HCT116 (cell line): ENCODE measurements around the gene CUX1. TPM values are rescaled to one million over a fixed set of nuclear protein-coding genes. Genes with fewer than 3 reads are reported as not detected.

ENCODE experiments used
- ATAC-seq: fragments of 200-7000 bp; cut with Tn5 transposase; 2 replicates; pipeline ENCODE4 v1.9.1; 2020; ENCODE audit warnings: mild to moderate bottlenecking, moderate library complexity
- BruUV-seq: library from RNA; stranded (reverse); fragments of 400-500 nt; replicated peaks from 2 replicates; lab custom pipeline; 2021; lab: Mats Ljungman, UMichigan
- CTCF ChIA-PET: fragments of 300-600 bp; sonication (Branson Sonifier 250); formaldehyde crosslinking; loops from one replicate; lab custom pipeline; 2021; ENCODE audit warnings: antibody characterized with exemption; lab: Charles Lee
- POLR2A ChIA-PET: fragments of 300-600, 350-600 bp; sonication (Branson Sonifier 250); formaldehyde crosslinking; loops from one replicate; lab custom pipeline; 2021; ENCODE audit warnings: antibody characterized with exemption; lab: Charles Lee
- RAD21 ChIA-PET, 2 experiments: fragments of 300-600 bp; sonication (Branson Sonifier 250); formaldehyde crosslinking; loops; one replicate each; lab custom pipeline; 2023; ENCODE audit warnings: low total read pairs in 2 of 2; ENCODE audit not compliant: uncharacterized antibody in 2 of 2, unreplicated experiment in 2 of 2, low non-redundant PET in 1 of 2; lab: Charles Lee
- DNase-seq: peaks from one replicate; pipeline ENCODE4 v3.0.0-alpha.2; 2010; ENCODE audit warnings: low read depth, low spot score
- H2AFZ ChIP-seq: fragments of 200-600 bp; shearing (Covaris generic), sonication (generic); 2 replicates; pipeline ENCODE4 v1.6.1; 2017; ENCODE audit warnings: low read depth, mixed run types, mixed read lengths, antibody characterized with exemption, low read length; ENCODE audit not compliant: poor library complexity, severe bottlenecking
- H3K27ac ChIP-seq: 2 replicates; pipeline ENCODE4 v1.5.1; 2012; ENCODE audit warnings: low read depth, low read length
- H3K27me3 ChIP-seq: fragments of 200-600 bp; sonication (generic); 2 replicates; pipeline ENCODE4 v1.6.1; 2016; ENCODE audit warnings: mixed run types, low read length, mixed read lengths; ENCODE audit not compliant: insufficient read depth
- H3K36me3 ChIP-seq, 2 experiments: fragments of 200-500 bp in 1 of 2; fragments of 200-600 bp in 1 of 2; sonication (Bioruptor generic) in 1 of 2; sonication (generic) in 1 of 2; 2 replicates each; pipeline versions ENCODE4 v1.5.1 to v1.6.1; 2014 to 2016; ENCODE audit warnings: low read length in 2 of 2, inconsistent platforms in 1 of 2, mixed read lengths in 1 of 2, mixed run types in 1 of 2; ENCODE audit not compliant: insufficient read depth in 2 of 2, control insufficient read depth in 1 of 2
- H3K4me1 ChIP-seq, 2 experiments: fragments of 200-600 bp in 1 of 2; sonication (generic) in 1 of 2; 2 replicates each; pipeline versions ENCODE4 v1.5.1 to v1.6.1; 2012 to 2017; ENCODE audit warnings: low read length in 2 of 2, inconsistent platforms in 1 of 2, mild to moderate bottlenecking in 1 of 2, mixed read lengths in 1 of 2, mixed run types in 1 of 2, moderate library complexity in 1 of 2; ENCODE audit not compliant: insufficient read depth in 2 of 2, control insufficient read depth in 1 of 2
- H3K4me2 ChIP-seq: fragments of 200-600 bp; sonication (generic); 2 replicates; pipeline ENCODE4 v1.6.1; 2017; ENCODE audit warnings: mixed run types, low read length, mixed read lengths
- H3K4me3 ChIP-seq, 2 experiments: fragments of 200-600 bp in 1 of 2; sonication (generic) in 1 of 2; replicated peaks in 1 of 2; 2 replicates each; pipeline ENCODE4 v1.5.1; 2011 to 2016; ENCODE audit warnings: low read length in 2 of 2, control low read depth in 1 of 2, low read depth in 1 of 2, mild to moderate bottlenecking in 1 of 2, mixed read lengths in 1 of 2, mixed run types in 1 of 2
- H3K79me2 ChIP-seq: fragments of 200-600 bp; sonication (generic); 2 replicates; pipeline ENCODE4 v1.6.1; 2017; ENCODE audit warnings: mild to moderate bottlenecking, mixed run types, low read length, moderate library complexity, mixed read lengths; ENCODE audit not compliant: insufficient read depth
- H3K9ac ChIP-seq: fragments of 200-600 bp; sonication (generic); 2 replicates; pipeline ENCODE4 v1.6.1; 2016; ENCODE audit warnings: low read length, mixed read lengths
- H3K9me2 ChIP-seq: fragments of 200-600 bp; sonication (generic), shearing (Covaris generic); 2 replicates; pipeline ENCODE4 v1.6.1; 2017; ENCODE audit warnings: mixed run types, mild to moderate bottlenecking, moderate library complexity; ENCODE audit not compliant: insufficient read depth
- H3K9me3 ChIP-seq, 2 experiments: fragments of 200-500 bp in 1 of 2; fragments of 200-600 bp in 1 of 2; sonication (Bioruptor generic) in 1 of 2; sonication (generic) in 1 of 2; 2 replicates each; pipeline ENCODE4 v1.6.1; 2014 to 2017; ENCODE audit warnings: low read length in 2 of 2, mixed read lengths in 2 of 2, inconsistent platforms in 1 of 2, low read depth in 1 of 2, mild to moderate bottlenecking in 1 of 2, mixed run types in 1 of 2, moderate library complexity in 1 of 2; ENCODE audit not compliant: control insufficient read depth in 1 of 2, insufficient read depth in 1 of 2
- H4K20me1 ChIP-seq: fragments of 200-600 bp; sonication (generic), shearing (Covaris generic); 2 replicates; pipeline ENCODE4 v1.6.1; 2017; ENCODE audit warnings: mixed run types, mild to moderate bottlenecking, moderate library complexity; ENCODE audit not compliant: insufficient read depth
- CBX3 ChIP-seq: IDR thresholded peaks from 2 replicates; pipeline ENCODE4 v1.6.1; 2012; ENCODE audit warnings: low read depth
- EZH2phosphoT487 ChIP-seq: fragments of 200-600 bp; IDR thresholded peaks from 2 replicates; pipeline ENCODE4 v1.6.1; 2018; ENCODE audit warnings: antibody characterized with exemption, borderline replicate concordance
- MAX ChIP-seq: IDR thresholded peaks from 2 replicates; pipeline ENCODE4 v1.6.1; 2012
- RAD21 ChIP-seq: IDR thresholded peaks from 2 replicates; pipeline ENCODE4 v1.6.1; 2012; ENCODE audit warnings: low read depth, mild to moderate bottlenecking
- REST ChIP-seq: IDR thresholded peaks from 2 replicates; pipeline ENCODE4 v1.6.1; 2012; ENCODE audit warnings: low read depth
- SIN3A ChIP-seq: IDR thresholded peaks from 2 replicates; pipeline ENCODE4 v1.6.1; 2012; ENCODE audit warnings: low read depth
- SP1 ChIP-seq: IDR thresholded peaks from 2 replicates; pipeline ENCODE4 v1.6.1; 2012; ENCODE audit warnings: low read depth
- TCF7L2 ChIP-seq: IDR thresholded peaks from 2 replicates; pipeline ENCODE4 v1.7.0; 2011; ENCODE audit warnings: borderline replicate concordance, inconsistent platforms; ENCODE audit not compliant: insufficient read depth, insufficient read length; ENCODE audit errors: extremely low read depth
- YY1 ChIP-seq: IDR thresholded peaks from 2 replicates; pipeline ENCODE4 v1.6.1; 2011; ENCODE audit warnings: low read length, low read depth, moderate library complexity, mild to moderate bottlenecking; ENCODE audit not compliant: insufficient replicate concordance; ENCODE audit errors: extremely low read depth
- ZBTB33 ChIP-seq: IDR thresholded peaks from 2 replicates; pipeline ENCODE4 v1.6.1; 2011; ENCODE audit warnings: mild to moderate bottlenecking, low read length, moderate library complexity; ENCODE audit not compliant: insufficient replicate concordance; ENCODE audit errors: extremely low read depth
- ZNF274 ChIP-seq: fragments of 200-500 bp; sonication (Bioruptor generic); IDR thresholded peaks from 2 replicates; pipeline ENCODE4 v1.6.1; 2014; ENCODE audit warnings: mild to moderate bottlenecking, low read depth, low read length, inconsistent platforms
- intact Hi-C: fragments of 100-400 bp; cut with micrococcal nuclease; formaldehyde crosslinking; loops from 2 replicates; pipeline ENCODE4 v1.10.0; 2022
- total RNA-seq: library from RNA; stranded (reverse); gene quantifications from one replicate; pipeline ENCODE4 v1.2.1, GENCODE V29; 2021; ENCODE audit not compliant: unreplicated experiment

Gene CUX1
- total RNA-seq, 1 experiment from 2014 or later = 68.9 TPM

GRCh38 chr7:101941481-101942383, 124.3 kb downstream of the CUX1 start (continued):
- no peak for TF ChIP-seq REST

- intact Hi-C loops = no loop called here
- Histone ChIP-seq H3K36me3 (no peaks in the 10 kb centered on the region), H4K20me1 (no peaks in the 10 kb centered on the region), H3K9ac (peak overlapping the region; percentile 55), H3K9me3 (no peaks in the 10 kb centered on the region), H3K9me2 (no peaks in the 10 kb centered on the region), H3K4me1 (peaks cover 53 to 75% of the 10 kb centered on the region in 2 experiments), H3K27me3 (no peaks in the 10 kb centered on the region), H3K4me3 (peak overlapping the region in 1 of 2 experiments; percentile 35; a peak in 3 of 4 replicates), H3K27ac (peak overlapping the region; percentile 65), H2AFZ (no peak overlapping the region), H3K79me2 (peaks cover 54% of the 10 kb centered on the region), H3K4me2 (peak overlapping the region; percentile 87)
- peak; percentile 35 for ATAC-seq
- RAD21 ChIA-PET = no interaction called here
- DNase-seq = no peak
- BruUV-seq = no TSS peak
- POLR2A ChIA-PET = no interaction called here
- CTCF ChIA-PET = interaction anchor here (0.7 to 1.1 kb wide), 2 partner anchors 39 to 72 kb away, joined by 3 read pairs; no protein-coding TSS in a partner anchor
- no peak for TF ChIP-seq CBX3
- no peak for TF ChIP-seq MAX
- TF ChIP-seq REST = no peak
- no peak for TF ChIP-seq EZH2phosphoT487
- no peak for TF ChIP-seq YY1
- TF ChIP-seq ZNF274 = no peak
- TF ChIP-seq ZBTB33 = no peak
- TF ChIP-seq SIN3A = no peak
- TF ChIP-seq SP1 = no peak
- TF ChIP-seq TCF7L2 = no peak
- TF ChIP-seq RAD21 = no peak
Measured at GRCh38 chr7:101942603-101943210, 125.3 kb downstream of the CUX1 start.
